IPS DF 6.9 (cell line): ENCODE measurements around the gene ST3GAL5.
A peak's percentile ranks its signal among the peaks of the same experiment; 100 is the strongest.
"Not testable (repeated sequence)": the region's sequence is repeated elsewhere in the genome, so short reads cannot be mapped to it uniquely, and the experiment has no call there.

ENCODE experiments used
- DNase-seq: peaks from one replicate; pipeline ENCODE4 v3.0.0-alpha.2; 2013; ENCODE audit warnings: low read depth, low spot score
- H3K27ac ChIP-seq: one replicate; pipeline ENCODE4 v1.5.1; 2013; ENCODE audit warnings: low read length, control low read depth
- H3K27me3 ChIP-seq: 2 replicates; pipeline ENCODE4 v1.6.1; 2013; ENCODE audit warnings: mild to moderate bottlenecking, low read length; ENCODE audit not compliant: control insufficient read depth, insufficient read depth
- H3K36me3 ChIP-seq: 2 replicates; pipeline ENCODE4 v1.6.1; 2013; ENCODE audit warnings: low read length; ENCODE audit not compliant: control insufficient read depth, insufficient read depth
- H3K4me1 ChIP-seq: 2 replicates; pipeline ENCODE4 v1.6.1; 2013; ENCODE audit warnings: low read length; ENCODE audit not compliant: control insufficient read depth, insufficient read depth
- H3K4me3 ChIP-seq: 2 replicates; pipeline ENCODE4 v1.5.1; 2013; ENCODE audit warnings: mild to moderate bottlenecking, low read length
- H3K9me3 ChIP-seq: 2 replicates; pipeline ENCODE4 v1.6.1; 2013; ENCODE audit warnings: low read length, inconsistent platforms; ENCODE audit not compliant: control insufficient read depth, insufficient read depth
- WGBS: extraction: QIAGEN DNeasy Blood & Tissue Kit; methylation state at CpG from one replicate; pipeline ENCODE4 v1.1.7; 2013; ENCODE audit warnings: mixed read lengths, missing lambda C conversion rate; ENCODE audit not compliant: insufficient read length, insufficient coverage; 5-methylcytosine and 5-hydroxymethylcytosine counted together

Gene ST3GAL5

GRCh38 chr2:85892216-85892944 lies 3.6 kb upstream of the ST3GAL5 start:
- no CpG with 5 or more reads among the region's 5 CpGs for WGBS
- no peak for DNase-seq

GRCh38 chr2:85890522-85891176 lies 1.9 kb upstream of the ST3GAL5 start:
- no peak overlapping the region for H3K4me3 ChIP-seq
- no peaks in the 10 kb centered on the region for H3K9me3 ChIP-seq
- H3K36me3 ChIP-seq, result no peaks in the 10 kb centered on the region
- H3K4me1 ChIP-seq, result no peaks in the 10 kb centered on the region
- DNase-seq, result no peak
- H3K27me3 ChIP-seq, result no peaks in the 10 kb centered on the region
- no CpG with 5 or more reads among the region's 5 CpGs for WGBS
- no peak overlapping the region for H3K27ac ChIP-seq

More at GRCh38 chr2:85892216-85892944, 3.6 kb upstream of the ST3GAL5 start:
- no peaks in the 10 kb centered on the region for H3K27me3 ChIP-seq
- no peak overlapping the region for H3K27ac ChIP-seq
- H3K9me3 ChIP-seq, result no peaks in the 10 kb centered on the region
- no peaks in the 10 kb centered on the region for H3K4me1 ChIP-seq
- no peak overlapping the region for H3K4me3 ChIP-seq
- H3K36me3 ChIP-seq, result no peaks in the 10 kb centered on the region

DNA sequence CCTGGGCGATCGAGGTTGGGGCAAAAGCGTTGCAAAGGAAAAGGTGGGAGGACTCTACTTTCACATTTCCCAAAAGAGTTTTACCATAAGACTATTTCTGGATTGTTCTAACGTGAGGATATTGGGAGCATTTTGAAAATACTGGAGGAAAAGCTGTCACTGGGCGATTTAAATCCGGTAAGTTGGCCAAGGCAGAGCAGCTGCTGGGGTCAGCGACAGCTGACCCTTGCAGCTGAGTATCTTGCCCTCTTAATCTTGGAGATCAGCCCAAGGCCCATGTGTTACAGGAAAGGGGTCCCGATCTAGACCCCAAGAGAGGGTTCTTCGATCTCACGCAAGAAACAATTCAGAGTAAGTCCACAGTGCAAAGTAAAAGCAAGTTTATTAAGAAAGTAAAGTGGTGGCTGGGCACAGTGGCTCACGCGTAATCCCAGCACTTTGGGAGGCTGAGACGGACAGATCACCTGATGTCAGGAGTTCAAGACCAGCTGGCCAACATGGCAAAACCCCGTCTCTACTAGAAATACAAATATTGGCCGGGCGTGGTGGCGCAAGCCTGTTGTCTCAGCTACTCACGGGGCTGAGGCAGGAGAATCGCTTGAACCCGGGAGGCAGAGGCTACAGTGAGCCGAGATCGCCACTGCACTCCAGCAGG lies 964 bp upstream of the ST3GAL5 start:
- no CpG with 5 or more reads among the region's 22 CpGs for WGBS
- no peaks in the 10 kb centered on the region for H3K4me1 ChIP-seq
- H3K27ac ChIP-seq, result no peak overlapping the region
- no peaks in the 10 kb centered on the region for H3K27me3 ChIP-seq
- H3K4me3 ChIP-seq, result peak overlapping the region; percentile 88; the same call in 1 of the 2 replicates
- no peak for DNase-seq
- H3K36me3 ChIP-seq, result no peaks in the 10 kb centered on the region
- no peaks in the 10 kb centered on the region for H3K9me3 ChIP-seq

DNA sequence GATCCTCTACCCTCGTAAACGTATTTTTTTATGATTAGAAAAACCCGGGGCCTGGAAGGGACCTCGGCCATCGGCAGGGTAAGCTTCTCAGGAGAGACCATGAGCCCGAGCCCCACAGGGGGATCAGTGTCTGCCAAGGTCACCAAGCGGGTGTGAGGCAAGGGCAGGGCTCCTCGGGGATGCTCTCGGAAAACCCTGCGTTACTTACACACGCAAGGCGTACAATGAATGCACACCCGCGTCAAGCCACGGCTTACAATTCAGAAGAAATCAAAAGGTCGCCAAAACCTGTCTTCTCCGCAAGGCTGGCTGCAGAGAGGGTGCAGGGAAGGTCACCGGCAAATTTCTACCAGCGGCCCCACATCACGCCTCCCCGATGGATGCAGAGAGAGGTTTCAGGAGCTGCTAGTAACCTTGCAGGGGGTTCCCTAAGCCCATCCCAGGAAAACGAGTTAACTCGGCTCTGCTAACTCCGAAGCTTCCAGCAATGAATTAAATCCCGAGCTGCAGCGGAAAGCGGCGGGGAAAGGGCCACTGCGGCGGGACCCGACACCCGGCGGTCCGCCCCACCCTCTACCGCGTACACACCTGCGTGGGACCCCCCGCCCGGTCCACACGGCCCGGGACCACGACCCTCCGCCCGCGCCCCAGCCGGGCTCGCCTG lies 638 bp downstream of the ST3GAL5 start:
- DNase-seq, result no peak
- H3K36me3 ChIP-seq, result no peaks in the 10 kb centered on the region
- H3K27me3 ChIP-seq, result no peaks in the 10 kb centered on the region
- H3K4me3 ChIP-seq, result peak overlapping the region; percentile 88
- no peaks in the 10 kb centered on the region for H3K9me3 ChIP-seq
- no peaks in the 10 kb centered on the region for H3K4me1 ChIP-seq
- no CpG with 5 or more reads among the region's 47 CpGs for WGBS
- no peak overlapping the region for H3K27ac ChIP-seq

DNA sequence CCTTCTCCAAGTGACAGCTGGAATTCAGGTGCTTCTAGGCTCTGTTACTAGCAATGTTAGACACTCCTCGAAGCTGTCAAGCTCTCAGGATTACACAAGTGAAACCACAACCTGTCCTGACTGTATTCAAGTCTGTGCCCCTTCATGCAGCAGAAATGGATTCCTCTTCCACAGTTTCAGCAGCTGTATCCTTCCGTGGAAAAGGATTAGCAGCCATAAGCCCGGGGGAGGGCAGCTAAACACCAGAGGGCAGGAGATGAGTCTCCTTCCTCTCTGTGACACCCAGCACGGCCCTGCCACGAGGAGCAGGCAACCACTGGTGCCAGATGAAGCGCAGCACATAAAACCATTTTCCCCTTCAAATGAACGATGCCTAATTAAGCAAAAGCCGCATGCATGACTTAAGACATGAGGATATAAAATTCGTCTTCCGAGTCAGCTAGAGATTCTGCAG lies 1.2 kb downstream of the ST3GAL5 start:
- H3K27me3 ChIP-seq, result no peaks in the 10 kb centered on the region
- H3K4me3 ChIP-seq, result no peak overlapping the region
- DNase-seq, result no peak
- no CpG with 5 or more reads among the region's 10 CpGs for WGBS
- H3K9me3 ChIP-seq, result no peaks in the 10 kb centered on the region
- H3K4me1 ChIP-seq, result no peaks in the 10 kb centered on the region
- no peak overlapping the region for H3K27ac ChIP-seq
- H3K36me3 ChIP-seq, result no peaks in the 10 kb centered on the region

- H3K36me3 ChIP-seq, result no peaks in the 10 kb centered on the region
- H3K4me1 ChIP-seq, result no peaks in the 10 kb centered on the region
- no peak for DNase-seq
- H3K4me3 ChIP-seq, result no peak overlapping the region
- no peak overlapping the region for H3K27ac ChIP-seq
- no peaks in the 10 kb centered on the region for H3K27me3 ChIP-seq
- WGBS, result no CpG with 5 or more reads among the region's 11 CpGs
- no peaks in the 10 kb centered on the region for H3K9me3 ChIP-seq
These were observed 2.2 kb downstream of the ST3GAL5 start for GRCh38 chr2:85886590-85886989.

DNA sequence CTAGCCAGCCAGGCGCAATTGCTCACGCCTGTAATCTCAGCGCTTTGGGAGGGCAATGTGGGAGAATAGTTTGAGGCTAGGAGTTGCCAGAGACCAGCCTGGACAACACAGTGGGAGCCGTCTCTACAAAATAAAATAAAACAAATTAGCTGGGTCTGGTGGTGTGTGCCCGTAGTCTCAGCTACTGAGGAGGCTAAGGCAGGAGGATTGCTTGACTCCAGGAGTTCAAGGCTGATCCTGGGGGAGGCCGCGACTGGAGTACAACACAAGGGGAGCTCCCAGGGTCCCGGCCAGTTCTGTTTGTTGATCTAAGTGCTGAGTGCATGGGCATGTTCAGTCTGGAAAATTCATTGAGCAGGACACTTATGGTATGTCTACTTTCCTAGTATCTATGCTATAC lies 2.6 kb downstream of the ST3GAL5 start:
- Histone ChIP-seq H3K4me1 (no peaks in the 10 kb centered on the region), H3K27ac (no peak overlapping the region), H3K27me3 (no peaks in the 10 kb centered on the region), H3K4me3 (no peak overlapping the region), H3K36me3 (no peaks in the 10 kb centered on the region), H3K9me3 (no peaks in the 10 kb centered on the region)
- WGBS, result no CpG with 5 or more reads among the region's 8 CpGs
- DNase-seq, result no peak

DNA sequence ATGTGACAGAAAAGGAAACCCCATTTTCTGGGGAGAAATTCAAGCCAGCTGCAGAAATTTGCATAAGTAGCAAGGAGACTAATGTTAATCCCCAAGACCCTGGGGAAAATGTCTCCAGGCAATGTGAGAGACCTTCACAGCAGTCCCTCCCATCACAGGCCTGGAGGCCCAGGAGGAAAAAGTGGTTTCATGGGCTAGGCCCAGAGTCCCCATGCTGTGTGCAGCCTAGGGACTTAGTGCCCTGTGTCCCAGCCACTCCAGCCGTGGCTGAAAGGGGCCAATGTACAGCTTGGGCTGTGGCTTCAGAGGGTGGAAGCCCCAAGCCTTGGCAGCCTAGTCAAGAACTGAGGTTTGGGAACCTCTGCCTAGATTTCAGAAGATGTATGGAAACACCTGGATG lies 7.0 kb downstream of the ST3GAL5 start:
- not testable (repeated sequence) for H3K27me3 ChIP-seq, H3K9me3 ChIP-seq, H3K27ac ChIP-seq, H3K4me1 ChIP-seq, H3K4me3 ChIP-seq, DNase-seq, H3K36me3 ChIP-seq
- WGBS, result no CpG with 5 or more reads among the region's 1 CpG

DNA sequence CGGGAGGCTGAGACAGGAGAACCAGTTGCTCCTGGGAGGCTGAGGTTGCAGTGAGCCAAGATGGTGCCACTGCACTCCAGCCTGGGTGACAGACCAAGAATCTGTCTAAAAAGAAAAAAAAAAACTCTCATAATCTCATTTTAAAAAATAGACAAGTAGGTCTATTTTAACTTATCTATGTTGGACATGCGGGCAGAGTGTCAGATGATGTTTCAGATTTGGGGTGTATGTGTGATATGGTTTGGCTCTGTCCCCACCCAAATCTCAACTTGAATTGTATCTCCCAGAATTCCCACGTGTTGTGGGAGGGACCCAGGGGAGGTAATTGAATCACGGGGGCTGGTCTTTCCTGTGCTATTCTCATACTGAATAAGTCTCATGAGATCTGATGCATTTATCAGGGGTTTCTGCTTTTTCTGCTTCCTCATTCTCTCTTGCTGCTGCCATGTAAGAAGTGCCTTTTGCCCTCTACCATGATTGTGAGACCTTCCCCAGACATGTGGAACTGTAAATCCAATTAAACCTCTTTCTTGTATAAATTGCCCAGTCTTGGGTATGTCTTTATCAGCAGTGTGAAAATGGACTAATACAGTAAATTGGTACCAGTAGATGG lies 8.0 kb downstream of the ST3GAL5 start:
- H3K27me3 ChIP-seq, result not testable (repeated sequence)

More for the DNA sequence above, 8.0 kb downstream of the ST3GAL5 start:
- not testable (repeated sequence) for H3K4me3 ChIP-seq, H3K4me1 ChIP-seq, H3K36me3 ChIP-seq, H3K27ac ChIP-seq, DNase-seq, H3K9me3 ChIP-seq
- WGBS, result no CpG with 5 or more reads among the region's 4 CpGs
